ENCODE data around the gene CEBPG.
A peak's percentile ranks its signal among the peaks of the same experiment; 100 is the strongest.

Gene CEBPG

DNA sequence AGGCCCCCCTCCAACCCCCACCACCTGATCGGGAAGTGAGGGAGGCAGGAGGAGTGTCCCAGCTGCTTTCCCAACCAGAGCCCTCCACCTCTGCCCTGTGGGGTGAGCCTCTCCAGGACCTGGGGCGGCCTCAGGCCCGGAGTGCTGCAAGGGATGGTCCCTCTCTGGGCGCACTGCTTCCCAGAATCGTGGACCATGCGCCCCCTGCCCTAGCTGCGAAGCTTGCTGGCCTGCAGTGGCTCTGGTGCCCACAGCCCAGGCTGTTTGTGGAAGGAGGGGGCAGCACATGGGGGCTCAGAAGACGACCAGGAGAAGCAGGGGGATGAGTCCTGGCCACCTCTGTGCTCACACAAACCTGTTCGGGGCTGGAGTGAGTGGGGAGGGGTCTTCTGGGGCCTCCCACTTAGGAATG, 33.6 kb downstream of the CEBPG start:
- no peak for DNase-seq

DNA sequence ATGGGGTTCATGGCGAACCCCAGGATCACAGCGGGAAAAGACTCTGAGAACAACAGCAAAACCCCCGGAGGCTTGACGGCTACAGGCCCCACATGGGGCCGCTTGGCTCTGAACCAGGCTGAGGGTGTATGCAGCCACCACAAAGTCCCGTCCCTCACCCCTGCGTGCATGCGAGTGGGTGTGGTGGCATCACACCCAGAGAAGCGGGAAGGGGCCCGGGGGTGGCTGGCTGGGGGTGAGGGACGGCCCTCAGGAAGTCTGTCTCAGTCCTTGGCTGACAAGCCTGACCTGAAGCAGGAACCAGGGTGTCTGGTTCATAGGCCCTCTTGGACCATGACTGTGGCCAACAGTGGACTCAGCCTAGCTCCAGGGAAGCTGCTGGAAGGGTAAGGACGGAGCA, 34.2 kb downstream of the CEBPG start:
- DNase-seq = no peak

DNA sequence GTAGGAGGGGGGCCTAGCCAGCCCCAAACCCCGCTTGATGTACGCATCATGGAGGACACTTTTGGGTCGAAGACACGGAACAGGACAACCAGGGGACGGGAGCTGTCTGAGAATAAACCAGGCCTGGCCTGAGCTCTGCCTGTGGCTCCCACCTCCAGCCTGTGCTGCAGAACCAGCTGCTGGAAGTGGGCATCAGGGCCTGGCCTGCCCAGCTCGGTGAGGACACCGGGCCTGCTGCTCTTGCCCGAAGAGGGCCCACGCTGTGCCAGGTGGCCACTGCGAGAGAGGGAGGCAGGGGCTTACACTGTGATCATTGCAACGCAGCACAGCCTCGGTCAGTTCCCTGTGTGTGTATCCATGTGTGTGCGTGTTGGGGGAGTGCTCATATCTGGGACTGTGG, 34.6 kb downstream of the CEBPG start:
- DNase-seq = no peak

DNA sequence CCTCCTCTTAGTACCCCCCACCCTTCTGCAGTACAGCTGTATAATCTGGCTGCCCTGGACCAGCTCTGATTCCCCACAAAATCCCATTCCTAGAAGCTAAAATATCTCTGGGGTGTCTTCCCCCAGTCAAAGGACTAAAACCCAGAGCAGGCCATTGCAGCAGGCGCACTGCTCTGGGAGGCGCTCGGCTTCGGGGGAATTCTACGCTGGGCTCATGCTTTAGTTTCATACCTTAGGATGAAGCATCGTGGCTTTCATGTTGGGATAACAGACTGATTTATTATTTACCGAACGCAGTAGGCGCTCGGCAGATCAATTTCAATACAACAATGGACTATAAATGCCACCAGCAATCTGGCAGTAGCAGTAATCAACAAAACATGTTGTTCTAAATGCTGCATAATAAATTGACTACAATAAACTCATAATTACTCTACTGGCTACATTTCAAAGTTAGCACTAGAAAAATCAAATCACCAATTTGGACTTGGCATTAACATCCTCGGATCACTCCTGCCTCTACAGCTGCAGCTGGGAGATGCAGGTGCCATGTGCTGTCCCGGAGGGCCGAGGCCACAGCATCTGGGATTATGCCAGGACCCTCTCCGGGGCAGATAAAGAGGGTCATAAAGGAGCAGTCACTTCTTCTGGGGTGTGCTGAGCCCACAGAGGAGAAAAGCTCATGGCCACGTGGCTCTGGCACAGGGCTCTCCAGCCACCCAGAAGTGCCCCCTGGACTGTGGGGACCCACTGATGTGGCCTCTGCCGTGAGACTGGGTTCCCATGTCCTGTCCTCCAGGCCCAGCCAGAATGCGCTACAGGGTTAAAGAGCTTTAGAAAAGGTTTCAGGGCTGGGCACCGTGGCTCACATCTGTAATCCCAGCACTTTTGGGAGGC, 35.3 kb downstream of the CEBPG start:
- DNase-seq = no peak

DNA sequence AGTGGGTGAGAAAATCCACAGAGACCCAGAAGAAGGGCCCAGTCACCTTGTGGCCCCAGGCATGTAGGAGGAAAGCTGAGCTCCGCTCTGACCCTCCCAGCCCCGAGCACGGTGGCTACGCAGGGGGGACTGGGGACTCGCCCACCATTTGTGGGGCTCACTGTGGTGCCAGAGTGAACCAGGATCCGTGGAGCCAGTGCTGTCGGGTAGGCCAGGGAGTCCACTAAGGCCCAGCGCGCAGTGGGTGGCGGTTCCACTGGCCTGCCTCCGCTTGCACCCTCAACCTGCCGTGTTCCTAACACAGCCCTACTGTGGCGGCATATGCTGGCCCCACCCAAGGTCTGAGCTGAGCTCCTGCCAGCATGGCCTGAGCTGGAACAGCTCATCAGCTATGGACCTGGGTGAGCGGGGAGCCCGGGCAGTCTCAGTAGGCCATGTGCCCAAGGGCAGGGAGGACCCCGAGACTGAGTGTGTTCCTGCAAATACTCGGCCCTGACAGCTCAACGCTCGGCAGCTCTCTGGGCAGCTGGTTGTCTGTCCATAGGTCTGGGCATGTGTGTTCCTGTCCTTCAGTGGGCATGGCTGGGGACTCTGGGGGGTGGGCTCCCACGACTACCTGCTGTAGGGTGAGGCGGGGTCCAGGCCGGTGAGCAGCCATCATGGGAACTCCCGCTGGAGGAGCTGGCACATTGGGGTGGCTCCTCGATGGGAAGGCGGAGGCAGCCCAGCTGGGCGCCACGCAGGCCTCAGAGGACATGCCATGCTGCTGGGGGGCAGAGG, 36.6 kb downstream of the CEBPG start:
- no peak for DNase-seq

DNA sequence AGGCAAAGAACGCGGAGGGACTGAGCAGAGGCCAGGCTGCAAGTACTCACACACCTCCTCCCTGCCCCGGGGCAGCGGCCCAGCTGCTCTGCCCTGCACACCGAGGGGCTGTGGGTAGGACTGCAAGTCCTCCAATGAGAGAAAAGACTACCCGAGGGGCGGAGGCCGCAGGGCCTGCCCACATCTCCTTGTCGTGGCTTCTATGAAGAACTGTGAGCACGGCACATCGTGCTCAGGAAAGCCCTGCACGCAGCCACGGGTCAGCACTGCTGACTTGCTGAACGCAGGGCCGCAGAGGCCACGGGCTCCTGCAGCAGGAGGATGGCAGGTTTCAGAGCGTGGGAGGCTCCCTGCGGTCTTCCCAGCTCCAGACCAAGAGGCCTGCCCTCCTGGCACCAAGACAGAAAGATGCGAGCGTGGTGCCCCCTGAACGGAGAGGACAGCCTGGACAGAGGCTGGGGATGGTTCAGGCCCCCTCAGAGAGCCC, 37.4 kb downstream of the CEBPG start:
- DNase-seq = no peak

DNA sequence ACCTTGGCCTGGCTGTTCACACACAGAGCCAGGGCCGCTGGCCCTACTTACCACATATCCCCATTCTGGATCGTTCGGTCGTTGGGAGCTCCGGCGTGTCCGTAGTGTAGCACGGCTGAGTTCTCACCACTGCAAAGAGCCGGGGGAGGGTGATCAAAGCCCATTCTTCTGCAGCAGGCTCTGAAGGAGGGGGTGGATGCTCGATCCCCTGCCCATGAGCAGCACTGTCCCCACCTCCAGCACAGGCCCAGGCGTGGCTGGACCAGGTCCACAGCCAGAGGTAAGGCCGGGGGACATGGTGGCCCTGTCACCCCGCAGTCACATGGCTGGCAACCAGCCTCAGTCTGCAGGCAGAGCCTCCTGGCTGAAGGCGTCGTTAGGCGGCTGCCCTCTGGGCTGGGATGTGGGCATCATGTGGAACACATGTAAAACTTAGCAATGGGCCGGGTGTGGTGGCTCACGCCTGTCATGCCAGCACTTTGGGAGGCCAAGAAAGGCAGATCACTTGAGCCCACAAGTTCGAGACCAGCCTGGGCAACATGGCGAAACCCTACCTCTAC, 38.2 kb downstream of the CEBPG start:
- DNase-seq = no peak

DNA sequence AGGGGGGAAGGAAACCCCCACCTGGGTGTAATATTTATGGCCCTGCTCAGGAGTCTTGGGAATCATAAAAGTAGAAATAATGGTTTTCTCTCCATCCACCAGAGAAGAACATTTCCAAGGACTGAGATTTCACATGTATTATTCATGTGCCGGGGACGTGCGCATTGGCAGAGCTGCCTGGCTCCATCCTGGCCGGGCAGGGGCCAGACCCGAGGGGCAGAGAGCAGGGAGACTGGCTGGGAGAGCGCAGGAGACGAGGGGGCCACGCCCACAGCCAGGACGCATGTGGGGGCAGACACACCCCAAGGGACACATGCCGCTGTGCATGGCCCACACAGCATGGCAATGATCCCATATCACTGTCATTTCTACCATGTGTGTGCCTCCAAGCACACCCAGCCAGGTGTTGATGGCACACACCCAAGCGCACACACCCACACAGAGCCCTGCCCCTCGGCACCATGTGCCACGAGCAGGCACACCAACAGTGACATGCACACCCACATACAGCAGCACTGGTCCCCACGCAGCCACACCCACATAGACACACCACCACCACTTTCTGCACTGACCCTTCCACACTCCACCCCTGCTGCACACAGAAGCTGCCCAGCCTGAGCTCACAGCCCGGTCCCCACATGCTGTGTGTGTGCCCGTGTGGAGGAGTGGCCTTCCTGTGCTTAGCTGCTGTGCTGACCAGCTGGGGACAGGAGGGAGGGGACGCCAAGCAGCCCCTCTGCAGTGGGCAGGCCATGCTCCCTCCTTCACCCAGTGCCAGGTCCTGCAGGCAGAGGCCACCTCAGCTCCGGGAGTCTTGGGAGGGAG, 39.3 kb downstream of the CEBPG start:
- DNase-seq = no peak

DNA sequence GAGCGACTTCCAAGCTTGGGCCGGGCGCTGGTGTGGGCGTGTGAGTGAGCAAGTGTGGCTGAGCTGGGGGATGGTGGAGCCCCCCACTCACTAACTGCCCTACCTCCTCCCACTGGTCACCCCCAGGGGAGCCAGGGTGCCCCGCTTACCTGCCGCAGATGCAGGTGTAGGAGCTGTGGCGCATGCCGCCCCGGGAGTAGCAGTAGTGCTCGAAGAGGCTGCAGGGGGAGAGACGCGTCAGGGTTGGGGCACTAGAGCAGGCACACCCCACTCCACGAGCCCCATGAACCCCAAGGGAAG, 39.9 kb downstream of the CEBPG start:
- no peak for DNase-seq

DNA sequence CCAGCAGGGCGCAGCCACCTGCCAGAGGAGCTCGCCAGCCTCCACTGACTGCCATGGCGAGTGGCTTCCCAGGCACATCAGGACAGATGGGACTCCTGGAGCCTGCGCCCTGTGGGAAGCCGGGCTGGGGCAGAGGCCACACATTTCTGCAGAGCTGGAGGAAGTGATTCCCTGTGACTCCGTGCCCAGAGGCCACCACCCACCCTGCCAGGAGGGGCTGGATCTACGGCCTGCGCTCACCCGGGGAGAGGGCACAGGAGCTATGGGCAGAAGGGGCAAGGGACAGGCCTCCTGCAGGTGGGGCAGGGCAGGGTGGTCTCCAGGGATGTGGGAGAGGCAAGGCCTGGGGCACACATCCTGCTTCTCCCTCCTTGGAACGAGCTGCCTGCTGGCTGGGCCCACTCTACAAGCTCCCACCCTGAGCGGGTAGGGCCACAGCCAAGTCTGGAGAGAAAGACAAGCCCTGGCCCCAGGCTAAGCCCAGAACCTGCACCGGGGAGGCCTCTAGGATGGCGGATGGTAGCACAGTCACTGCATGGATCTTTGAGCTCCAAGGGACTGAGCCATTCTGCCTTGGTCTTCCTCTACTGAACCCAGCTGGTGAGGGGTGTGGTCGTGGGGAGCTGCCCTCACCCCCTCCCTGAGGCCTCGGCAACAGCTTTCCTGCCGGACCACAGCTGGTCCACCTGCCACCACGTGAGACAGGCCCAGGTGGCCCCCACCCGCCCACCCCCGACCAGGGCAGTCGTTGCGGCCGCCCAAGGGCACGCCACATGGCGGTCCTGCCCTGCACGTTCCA, 40.6 kb downstream of the CEBPG start:
- no peak for DNase-seq

DNA sequence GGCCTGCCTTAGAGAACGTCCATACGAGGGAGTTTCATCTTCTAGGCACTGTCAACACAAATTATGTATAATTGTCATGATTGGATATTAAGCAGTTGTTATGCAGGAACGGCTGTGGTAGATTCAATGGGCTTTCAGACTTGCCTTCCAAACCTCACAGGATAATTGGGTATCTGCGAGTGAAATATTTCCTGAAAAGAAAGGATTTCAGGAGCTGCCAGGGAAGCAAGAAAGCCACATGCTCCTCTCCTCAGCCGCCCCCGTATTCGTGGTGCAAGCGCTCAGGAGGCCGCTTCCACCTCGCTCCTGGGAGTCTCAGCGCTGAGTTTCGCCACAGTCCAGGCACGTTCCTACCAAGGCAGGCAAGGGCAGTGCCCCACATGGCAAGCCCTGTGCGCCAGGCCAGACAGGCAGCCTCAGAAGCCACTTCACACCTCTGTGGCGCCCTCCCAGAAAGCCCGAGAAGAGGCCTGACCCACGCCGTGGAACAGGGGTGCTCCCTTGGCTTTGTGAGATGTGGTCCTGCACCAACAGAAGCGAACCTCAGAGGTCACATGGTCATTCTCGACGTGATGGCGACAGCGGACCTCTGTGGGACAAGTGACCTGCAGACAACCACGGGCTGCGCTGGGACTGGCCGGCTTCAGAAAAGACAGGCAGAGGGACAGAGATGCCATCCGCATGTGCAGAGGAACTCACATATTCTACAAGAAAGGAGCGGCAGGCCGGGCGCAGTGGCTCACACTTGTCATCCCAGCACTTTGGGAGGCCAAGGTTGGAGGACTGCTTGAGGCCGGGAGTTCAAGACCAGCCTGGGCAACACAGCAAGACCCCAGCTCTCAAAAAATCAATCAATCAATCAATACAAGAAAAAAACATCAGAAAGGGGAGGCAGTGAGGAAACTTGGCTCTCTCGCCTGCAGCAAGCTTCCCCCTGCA, 41.4 kb downstream of the CEBPG start:
- DNase-seq = no peak

DNA sequence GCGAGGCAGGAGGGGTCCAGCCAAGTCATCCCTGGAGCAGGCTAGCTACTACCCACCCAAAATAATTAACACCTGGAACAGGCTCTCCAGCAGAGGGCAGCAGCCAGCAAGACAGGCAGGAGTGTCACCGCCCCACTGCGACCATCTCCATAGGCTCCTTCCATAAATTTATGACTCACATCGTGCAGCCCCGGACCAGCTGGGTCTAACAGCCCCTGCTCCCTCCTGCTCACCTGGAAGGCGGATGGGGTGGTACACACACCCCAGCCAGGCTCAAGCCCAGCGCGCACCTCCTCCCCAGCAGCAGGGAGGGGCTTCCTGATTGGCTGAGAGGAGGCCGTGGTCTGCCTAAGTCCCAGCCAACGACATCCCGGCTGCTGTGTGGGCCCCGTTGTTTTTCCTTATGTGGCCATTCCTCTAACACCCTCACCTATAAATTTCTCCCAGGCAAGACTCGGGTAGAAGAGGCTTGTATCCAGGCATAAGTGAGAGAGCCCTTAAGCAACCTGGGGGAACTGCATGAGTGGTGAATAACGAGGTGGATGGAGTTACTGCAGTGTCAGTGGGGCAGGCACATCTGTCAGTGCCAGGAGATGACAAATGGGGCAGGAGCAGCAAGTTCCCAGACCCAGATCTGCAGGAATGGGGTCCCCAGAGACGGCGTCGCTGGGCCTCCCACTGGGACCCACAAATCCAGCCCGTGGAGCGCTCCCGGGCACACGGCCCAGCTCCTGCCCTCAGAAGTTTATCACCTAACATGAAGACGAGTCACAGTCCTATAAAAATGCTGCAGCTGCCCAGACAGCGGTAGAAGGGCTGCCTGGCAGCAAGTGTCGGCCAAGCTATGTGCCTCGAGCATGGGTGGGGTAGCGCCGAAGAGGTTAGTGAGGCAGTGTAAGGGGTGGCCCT, 43.1 kb downstream of the CEBPG start:
- DNase-seq = peak; percentile 76 to 80

DNA sequence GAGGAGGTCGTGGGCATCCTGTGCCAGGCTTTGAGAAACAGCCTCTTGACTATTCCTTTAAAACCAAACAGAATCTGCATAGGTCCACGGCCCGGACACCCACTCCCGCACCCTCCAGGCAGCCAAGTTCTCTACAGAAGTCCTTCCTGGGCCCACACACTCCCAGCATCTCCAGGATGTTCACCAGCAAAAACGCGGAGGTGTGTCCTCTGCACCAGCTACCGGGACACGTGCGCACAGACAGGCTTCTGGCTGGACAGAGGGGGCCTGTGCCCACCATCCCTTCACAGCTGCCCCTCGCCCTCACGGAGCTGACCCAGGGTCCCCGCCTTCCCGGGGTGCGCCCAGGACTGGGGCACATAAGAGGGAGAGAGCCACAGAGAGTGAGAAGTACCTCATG, 44.2 kb downstream of the CEBPG start:
- no peak for DNase-seq

DNA sequence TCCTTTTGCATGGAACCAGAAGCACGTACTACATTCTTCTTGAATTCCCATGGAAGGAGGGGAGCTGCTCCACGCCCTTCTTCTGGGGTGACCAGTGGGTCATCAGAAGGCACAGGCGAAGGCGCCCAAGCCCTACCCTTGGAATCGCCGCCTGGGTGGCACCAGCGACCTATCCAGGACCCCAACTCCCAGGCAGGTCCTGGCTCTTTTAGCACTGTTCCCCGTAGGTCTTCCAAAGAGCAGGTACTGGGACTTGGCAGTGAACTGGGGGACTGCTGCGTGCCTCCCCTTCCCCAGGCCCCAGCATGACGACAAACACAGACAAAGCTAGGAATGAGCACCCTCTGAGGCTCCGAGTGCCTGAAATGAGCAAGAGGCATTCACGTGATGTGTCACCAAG, 45.0 kb downstream of the CEBPG start:
- DNase-seq = no peak

DNA sequence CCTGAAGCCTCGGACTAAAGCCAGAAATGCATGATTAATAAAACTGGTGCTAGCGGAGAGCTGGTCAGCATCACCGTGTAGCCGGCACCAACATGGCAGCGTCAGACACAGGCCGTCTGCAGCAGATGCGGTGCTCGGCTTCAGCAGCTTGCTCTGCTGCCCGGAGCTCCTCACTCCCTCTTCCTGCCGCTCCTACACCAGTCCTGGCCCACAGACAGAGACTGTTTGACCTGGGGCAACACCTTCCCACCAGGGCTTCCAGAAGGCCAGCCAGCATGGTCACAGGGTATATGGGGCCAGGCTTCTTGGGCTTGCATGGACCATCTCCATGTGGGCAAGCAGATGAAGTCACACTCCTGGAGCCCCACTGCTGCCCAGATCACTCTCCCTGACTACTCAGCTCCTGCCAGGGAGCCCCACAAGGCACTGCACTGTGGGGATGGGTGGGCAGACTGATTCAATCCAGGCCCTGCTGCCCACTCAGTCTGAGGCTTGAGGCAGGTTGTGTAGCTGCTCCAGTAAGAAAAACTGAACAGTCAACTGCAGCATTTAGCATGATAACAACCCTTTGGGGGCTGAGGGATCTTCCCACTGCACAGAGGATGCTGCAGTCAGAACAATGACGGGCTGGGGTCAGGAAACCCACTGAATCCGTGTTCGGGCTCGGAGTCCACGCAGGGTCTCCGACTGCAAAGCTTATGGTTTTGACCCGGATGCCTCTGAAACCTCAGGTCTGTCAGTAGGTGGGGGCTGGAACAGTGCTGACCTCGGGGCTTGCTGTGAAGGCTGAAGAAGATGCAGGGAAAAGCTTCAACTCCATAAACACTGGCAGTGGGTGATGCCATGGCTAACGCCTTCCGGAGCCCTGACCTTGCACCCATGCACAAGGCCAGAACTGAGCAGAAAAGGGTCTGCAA, 45.6 kb downstream of the CEBPG start:
- DNase-seq = no peak

DNA sequence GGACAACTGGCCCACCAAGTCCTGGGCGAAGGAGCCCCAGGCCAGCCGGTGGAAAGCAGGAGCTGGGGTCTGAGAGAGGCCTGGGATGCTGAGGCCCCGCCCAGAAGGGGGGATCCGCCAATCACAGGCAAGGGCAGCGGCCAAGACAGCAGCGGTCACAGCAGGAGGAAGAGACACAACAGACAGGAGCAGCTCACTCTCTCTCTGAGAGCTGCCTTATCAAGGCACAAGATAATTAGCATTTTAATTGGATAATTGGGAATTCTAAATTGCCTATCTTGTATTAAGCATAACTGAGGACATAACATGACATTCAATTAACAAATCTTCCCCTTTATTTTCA, 46.2 kb downstream of the CEBPG start:
- DNase-seq = no peak

DNA sequence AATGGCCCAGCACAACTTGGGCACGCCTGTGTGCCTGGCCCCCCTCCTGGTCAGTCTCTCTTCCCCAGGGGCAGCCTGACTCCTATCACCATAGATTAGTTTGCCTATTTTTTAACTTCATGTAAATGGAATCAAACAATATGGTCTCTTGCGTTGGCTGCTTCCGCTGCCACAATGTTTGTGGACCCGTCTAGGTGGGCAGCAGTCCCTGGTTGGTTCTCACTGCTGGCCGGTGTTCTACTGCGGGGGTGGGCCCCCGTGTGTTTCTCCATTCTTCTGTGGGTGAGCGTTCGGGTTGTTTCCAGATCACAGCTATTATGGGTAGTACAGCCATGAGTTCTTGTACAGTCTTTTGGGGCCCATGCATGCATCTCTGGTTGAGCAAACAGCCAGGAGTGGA, 47.3 kb downstream of the CEBPG start:
- no peak for DNase-seq

DNA sequence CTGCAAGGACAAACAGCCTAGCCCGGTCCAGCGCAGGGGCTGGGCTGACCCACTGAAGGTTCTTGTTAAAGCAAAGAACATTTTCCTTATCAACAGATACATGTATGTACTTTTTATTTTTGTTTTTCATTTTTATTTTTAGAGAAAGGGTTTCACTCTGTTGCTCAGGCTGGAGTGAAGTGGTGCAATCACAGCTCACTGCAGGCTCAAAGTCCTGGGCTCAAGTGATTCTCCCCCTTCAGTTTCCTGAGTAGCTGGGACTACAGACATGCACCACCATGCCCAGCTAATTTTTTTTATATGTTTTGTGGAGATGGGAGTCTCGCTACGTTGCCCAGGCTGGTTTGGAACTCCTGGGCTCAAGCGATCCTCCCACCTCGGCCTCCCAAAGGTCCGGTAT, 47.9 kb downstream of the CEBPG start:
- no peak for DNase-seq
